DND-41 (cell line): ENCODE results near the gene PC.

Experiments used
- ATAC-seq: fragments of 200-7000 bp; cut with Tn5 transposase; 3 replicates; pipeline ENCODE4 v1.9.1; 2021; ENCODE audit warnings: low read depth; ENCODE audit not compliant: insufficient read depth
- DNase-seq: peaks from one replicate; pipeline ENCODE4 v3.0.0-alpha.2; 2020
- H2AFZ ChIP-seq: 2 replicates; pipeline ENCODE4 v1.6.0; 2012; ENCODE audit warnings: low read depth, low read length
- H3K27ac ChIP-seq: 2 replicates; pipeline ENCODE4 v1.5.1; 2012; ENCODE audit warnings: low read length, inconsistent platforms
- H3K27me3 ChIP-seq: fragments of 200-600 bp; sonication (generic); 2 replicates; pipeline ENCODE4 v1.6.0; 2012; ENCODE audit warnings: low read length, mild to moderate bottlenecking, inconsistent platforms; ENCODE audit not compliant: insufficient read depth, poor library complexity
- H3K36me3 ChIP-seq: 2 replicates; pipeline ENCODE4 v1.5.1; 2012; ENCODE audit warnings: low read length, inconsistent platforms; ENCODE audit not compliant: insufficient read depth
- H3K4me1 ChIP-seq: 2 replicates; pipeline ENCODE4 v1.5.1; 2012; ENCODE audit warnings: mild to moderate bottlenecking, low read length; ENCODE audit not compliant: insufficient read depth
- H3K4me2 ChIP-seq: 2 replicates; pipeline ENCODE4 v1.6.0; 2012; ENCODE audit warnings: mild to moderate bottlenecking, moderate library complexity, low read length, inconsistent platforms; ENCODE audit not compliant: insufficient read depth
- H3K4me3 ChIP-seq, 2 experiments: fragments of 200-600 bp in 1 of 2; shearing (Covaris generic) in 1 of 2; 2 replicates each; pipeline ENCODE4 v1.5.1; 2012 to 2016; ENCODE audit warnings: inconsistent platforms in 2 of 2, low read length in 2 of 2, mild to moderate bottlenecking in 2 of 2, low read depth in 1 of 2, moderate library complexity in 1 of 2
- H3K79me2 ChIP-seq: 2 replicates; pipeline ENCODE4 v1.6.0; 2012; ENCODE audit warnings: low read length, inconsistent platforms; ENCODE audit not compliant: insufficient read depth
- H3K9ac ChIP-seq: 2 replicates; pipeline ENCODE4 v1.6.0; 2012; ENCODE audit warnings: low read depth, mild to moderate bottlenecking, inconsistent platforms, low read length, moderate library complexity
- H3K9me3 ChIP-seq: 2 replicates; pipeline ENCODE4 v1.5.1; 2012; ENCODE audit warnings: low read length, moderate library complexity, mild to moderate bottlenecking, inconsistent platforms; ENCODE audit not compliant: insufficient read depth, severe bottlenecking
- H4K20me1 ChIP-seq: 2 replicates; pipeline ENCODE4 v1.6.0; 2012; ENCODE audit warnings: low read length; ENCODE audit not compliant: insufficient read depth
- EZH2 ChIP-seq: IDR thresholded peaks from 3 replicates; pipeline ENCODE4 v1.6.1; 2012; ENCODE audit warnings: borderline replicate concordance, low read depth, mild to moderate bottlenecking, moderate library complexity, low read length, inconsistent platforms; ENCODE audit not compliant: severe bottlenecking
- TF ChIP-seq, protein P1 (sequence below): IDR thresholded peaks from 2 replicates; pipeline ENCODE4 v1.5.1; 2012; ENCODE audit warnings: borderline replicate concordance, low read length, moderate library complexity, mild to moderate bottlenecking; ENCODE audit not compliant: poor library complexity, severe bottlenecking; ENCODE audit errors: extremely low read depth

The PC gene

GRCh38 chr11:66847461-66848232 lies 110.5 kb downstream of the PC start:
- Histone ChIP-seq H4K20me1 (peaks cover 14% of the 10 kb centered on the region), H3K4me1 (peaks cover 19% of the 10 kb centered on the region), H2AFZ (no peak overlapping the region), H3K4me2 (no peak overlapping the region), H3K27me3 (no peaks in the 10 kb centered on the region), H3K36me3 (peaks cover 56% of the 10 kb centered on the region), H3K79me2 (peaks cover 26% of the 10 kb centered on the region), H3K27ac (no peak overlapping the region), H3K9me3 (no peaks in the 10 kb centered on the region), H3K9ac (no peak overlapping the region), H3K4me3 (no peak overlapping the region)
- DNase-seq, result no peak
- ATAC-seq, result no peak
- no peak for TF ChIP-seq EZH2
- TF ChIP-seq, protein P1, sequence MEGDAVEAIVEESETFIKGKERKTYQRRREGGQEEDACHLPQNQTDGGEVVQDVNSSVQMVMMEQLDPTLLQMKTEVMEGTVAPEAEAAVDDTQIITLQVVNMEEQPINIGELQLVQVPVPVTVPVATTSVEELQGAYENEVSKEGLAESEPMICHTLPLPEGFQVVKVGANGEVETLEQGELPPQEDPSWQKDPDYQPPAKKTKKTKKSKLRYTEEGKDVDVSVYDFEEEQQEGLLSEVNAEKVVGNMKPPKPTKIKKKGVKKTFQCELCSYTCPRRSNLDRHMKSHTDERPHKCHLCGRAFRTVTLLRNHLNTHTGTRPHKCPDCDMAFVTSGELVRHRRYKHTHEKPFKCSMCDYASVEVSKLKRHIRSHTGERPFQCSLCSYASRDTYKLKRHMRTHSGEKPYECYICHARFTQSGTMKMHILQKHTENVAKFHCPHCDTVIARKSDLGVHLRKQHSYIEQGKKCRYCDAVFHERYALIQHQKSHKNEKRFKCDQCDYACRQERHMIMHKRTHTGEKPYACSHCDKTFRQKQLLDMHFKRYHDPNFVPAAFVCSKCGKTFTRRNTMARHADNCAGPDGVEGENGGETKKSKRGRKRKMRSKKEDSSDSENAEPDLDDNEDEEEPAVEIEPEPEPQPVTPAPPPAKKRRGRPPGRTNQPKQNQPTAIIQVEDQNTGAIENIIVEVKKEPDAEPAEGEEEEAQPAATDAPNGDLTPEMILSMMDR, result no peak

DNA sequence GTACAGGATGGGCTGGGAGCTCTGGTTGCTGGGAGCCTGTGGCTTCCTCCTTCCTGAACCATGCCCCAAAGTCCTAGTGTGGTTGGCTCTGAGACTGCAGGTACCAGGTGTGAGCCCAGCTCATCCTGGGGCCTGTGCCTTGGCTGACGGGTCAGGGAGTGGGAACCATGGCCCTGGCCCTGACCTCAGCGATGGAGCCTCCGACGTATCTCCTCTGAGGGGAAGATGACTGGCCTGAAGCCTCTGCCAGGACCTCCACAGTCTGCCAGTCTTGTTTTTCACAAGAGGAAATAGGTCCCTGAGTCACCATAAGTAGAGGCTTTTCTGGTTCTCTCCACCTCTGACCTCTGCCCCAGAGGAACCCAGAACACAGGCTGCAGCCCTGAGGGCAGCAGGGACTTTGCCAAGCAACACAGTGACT lies 111.5 kb downstream of the PC start:
- no peak overlapping the region for H3K9ac ChIP-seq
- H3K4me2 ChIP-seq, result no peak overlapping the region
- DNase-seq, result no peak
- H3K4me1 ChIP-seq, result peaks cover 27% of the 10 kb centered on the region
- H3K4me3 ChIP-seq, result no peak overlapping the region
- no peak for ATAC-seq
- peaks cover 65% of the 10 kb centered on the region for H3K36me3 ChIP-seq
- H3K27ac ChIP-seq, result no peak overlapping the region
- no peaks in the 10 kb centered on the region for H3K27me3 ChIP-seq
- no peaks in the 10 kb centered on the region for H3K9me3 ChIP-seq
- H2AFZ ChIP-seq, result no peak overlapping the region
- peaks cover 36% of the 10 kb centered on the region for H3K79me2 ChIP-seq
- no peak for TF ChIP-seq EZH2
- TF ChIP-seq, protein P1, result no peak
- peaks cover 23% of the 10 kb centered on the region for H4K20me1 ChIP-seq

GRCh38 chr11:66845876-66846212 lies 112.3 kb downstream of the PC start:
- Histone ChIP-seq H3K27ac (no peak overlapping the region), H3K4me2 (no peak overlapping the region), H3K36me3 (peaks cover 70% of the 10 kb centered on the region)

More at GRCh38 chr11:66845876-66846212, 112.3 kb downstream of the PC start:
- Histone ChIP-seq H3K27me3 (no peaks in the 10 kb centered on the region), H2AFZ (no peak overlapping the region), H3K4me3 (no peak overlapping the region), H3K4me1 (peaks cover 32% of the 10 kb centered on the region), H4K20me1 (peaks cover 24% of the 10 kb centered on the region), H3K79me2 (peaks cover 42% of the 10 kb centered on the region), H3K9me3 (no peaks in the 10 kb centered on the region), H3K9ac (no peak overlapping the region)
- ATAC-seq (no peak), DNase-seq (no peak)
- no peak for TF ChIP-seq EZH2
- TF ChIP-seq, protein P1, result peak; percentile 26
